Measurements from ENCODE around the gene XXYLT1. TPM values are rescaled to one million over a fixed set of nuclear protein-coding genes. Genes with fewer than 3 reads are reported as not detected.

The XXYLT1 gene
- total RNA-seq, 1 donor: 21.0 TPM

DNA sequence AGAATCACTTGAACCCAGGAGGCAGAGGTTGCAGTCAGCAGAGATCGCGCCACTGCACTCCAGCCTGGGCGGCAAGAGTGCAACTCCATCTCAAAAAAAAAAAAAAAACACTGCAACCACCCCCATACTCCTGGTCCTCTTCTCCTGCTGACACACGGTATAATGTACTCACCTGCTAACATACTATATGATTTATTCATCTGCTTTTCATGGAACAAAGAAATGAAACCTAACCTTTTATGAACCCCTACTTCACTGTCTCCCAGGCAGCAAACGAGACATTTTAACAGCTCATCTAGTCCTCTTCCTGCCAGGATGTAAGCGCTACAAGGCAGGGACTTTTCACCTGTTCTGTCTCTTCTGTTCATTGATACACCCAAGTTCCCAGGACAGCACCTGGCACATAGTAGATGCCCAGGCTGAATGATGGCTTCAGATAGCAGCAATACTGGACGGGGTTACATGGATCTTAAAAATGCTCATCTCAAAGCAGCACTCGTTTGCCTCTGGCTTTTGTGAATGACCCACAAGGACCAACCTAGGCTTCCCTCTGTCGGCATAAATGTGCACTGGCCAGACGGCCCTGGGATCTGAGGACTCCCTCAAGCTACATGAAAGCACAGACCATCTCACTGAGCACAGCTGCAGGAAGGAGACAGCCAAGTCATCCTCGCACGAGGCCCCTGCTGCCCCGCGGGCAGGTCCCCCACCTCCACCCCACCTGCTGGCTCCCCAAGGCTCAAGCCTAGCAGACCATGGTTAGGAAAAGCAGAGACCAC, 20.3 kb downstream of the XXYLT1 start:
- H3K4me3 ChIP-seq (ENCODE audit: low read depth, low read length): no peak overlapping the region
- TF ChIP-seq, protein P1, sequence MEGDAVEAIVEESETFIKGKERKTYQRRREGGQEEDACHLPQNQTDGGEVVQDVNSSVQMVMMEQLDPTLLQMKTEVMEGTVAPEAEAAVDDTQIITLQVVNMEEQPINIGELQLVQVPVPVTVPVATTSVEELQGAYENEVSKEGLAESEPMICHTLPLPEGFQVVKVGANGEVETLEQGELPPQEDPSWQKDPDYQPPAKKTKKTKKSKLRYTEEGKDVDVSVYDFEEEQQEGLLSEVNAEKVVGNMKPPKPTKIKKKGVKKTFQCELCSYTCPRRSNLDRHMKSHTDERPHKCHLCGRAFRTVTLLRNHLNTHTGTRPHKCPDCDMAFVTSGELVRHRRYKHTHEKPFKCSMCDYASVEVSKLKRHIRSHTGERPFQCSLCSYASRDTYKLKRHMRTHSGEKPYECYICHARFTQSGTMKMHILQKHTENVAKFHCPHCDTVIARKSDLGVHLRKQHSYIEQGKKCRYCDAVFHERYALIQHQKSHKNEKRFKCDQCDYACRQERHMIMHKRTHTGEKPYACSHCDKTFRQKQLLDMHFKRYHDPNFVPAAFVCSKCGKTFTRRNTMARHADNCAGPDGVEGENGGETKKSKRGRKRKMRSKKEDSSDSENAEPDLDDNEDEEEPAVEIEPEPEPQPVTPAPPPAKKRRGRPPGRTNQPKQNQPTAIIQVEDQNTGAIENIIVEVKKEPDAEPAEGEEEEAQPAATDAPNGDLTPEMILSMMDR (IDR thresholded peaks at IDR 0.05; ENCODE audit: insufficient read depth, low read length): peak; percentile 60
- DNase-seq (ENCODE audit: low read depth): peak; percentile 59

DNA sequence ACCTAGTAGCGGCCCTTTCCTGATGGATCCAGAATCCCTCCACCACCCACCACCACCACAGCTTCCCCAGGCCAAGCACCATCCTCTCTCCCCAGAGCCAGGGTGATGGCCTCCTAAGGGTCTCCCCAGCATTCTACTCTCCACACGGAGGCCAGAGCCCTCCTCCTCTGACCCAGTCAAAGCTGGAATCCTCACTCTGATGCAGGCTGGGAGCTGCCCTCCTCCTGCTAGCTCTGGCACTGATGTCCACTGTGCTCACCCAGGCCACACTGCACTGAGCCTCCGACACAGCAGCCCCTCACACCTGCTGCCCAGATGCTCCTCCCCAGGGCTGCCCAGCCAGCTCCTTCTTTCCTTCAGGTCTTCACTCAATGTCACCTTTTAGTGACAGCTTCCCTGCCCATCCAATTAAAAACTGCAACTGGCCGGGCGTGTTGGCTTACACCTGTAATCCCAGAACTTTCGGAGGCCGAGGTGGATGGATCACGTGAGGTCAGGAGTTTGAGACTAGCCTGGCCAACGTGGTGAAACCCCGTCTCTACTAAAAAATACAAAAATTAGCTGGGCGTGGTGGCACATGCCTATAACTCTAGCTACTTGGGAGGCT, 21.0 kb downstream of the XXYLT1 start:
- no peak overlapping the region for H3K4me3 ChIP-seq (ENCODE audit: low read depth, low read length)
- TF ChIP-seq, protein P1 (IDR thresholded peaks at IDR 0.05; ENCODE audit: insufficient read depth, low read length): no peak
- DNase-seq (ENCODE audit: low read depth): no peak

DNA sequence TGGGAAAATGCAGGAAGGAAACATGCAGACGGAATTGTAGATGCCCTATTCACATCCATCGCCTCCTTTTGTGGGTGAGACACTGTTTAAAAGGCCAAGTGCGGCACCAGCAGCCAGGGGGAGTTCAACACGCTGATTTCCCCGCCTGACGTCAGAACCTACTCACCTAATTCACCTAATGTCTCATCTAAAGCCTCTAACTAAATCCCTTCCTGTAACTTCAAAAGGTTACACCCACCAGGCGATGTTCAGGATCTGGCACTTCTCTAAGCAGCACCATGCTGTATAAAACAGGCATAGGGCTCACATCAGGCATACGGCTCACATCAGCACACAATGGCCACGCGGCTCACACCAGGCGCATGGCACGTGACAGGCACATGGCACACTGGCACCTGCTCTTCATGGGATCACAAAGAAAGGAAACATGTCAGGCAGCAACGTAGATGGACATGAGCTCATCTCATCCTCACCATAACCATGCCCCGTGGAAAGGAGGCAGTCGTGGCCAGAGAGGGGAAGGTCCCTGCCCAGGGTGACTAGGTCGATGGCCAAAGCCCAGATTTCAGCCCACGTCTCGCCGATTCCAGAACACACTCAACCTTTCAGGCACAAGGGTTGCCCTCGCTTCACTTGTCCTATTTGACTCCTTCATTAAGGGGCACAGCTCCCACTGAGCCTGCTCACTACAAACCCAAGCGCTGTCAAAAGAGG, 21.7 kb downstream of the XXYLT1 start:
- no peak overlapping the region for H3K4me3 ChIP-seq (ENCODE audit: low read depth, low read length)
- TF ChIP-seq, protein P1 (IDR thresholded peaks at IDR 0.05; ENCODE audit: insufficient read depth, low read length): no peak
- DNase-seq (ENCODE audit: low read depth): no peak

DNA sequence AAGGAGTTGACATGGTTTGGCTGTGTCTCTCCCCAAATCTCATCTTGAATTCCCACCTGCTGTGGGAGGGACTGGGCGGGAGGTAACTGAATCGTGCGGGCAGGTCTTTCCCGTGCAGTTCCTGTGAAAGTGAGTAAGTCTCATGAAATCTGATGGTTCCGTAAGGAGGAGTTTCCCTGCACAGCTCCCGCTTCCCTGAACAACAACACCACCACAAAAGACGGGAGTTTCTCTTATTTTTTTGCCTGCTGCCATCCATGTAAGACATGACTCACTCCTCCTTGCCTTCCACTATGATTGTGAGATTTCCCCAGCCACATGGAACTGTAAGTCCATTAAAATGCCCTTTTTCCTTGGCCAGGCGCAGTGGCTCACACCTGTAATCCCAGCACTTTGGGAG, 22.7 kb downstream of the XXYLT1 start:
- DNase-seq (ENCODE audit: low read depth): no peak
- no peak overlapping the region for H3K4me3 ChIP-seq (ENCODE audit: low read depth, low read length)
- TF ChIP-seq, protein P1 (IDR thresholded peaks at IDR 0.05; ENCODE audit: insufficient read depth, low read length): no peak

DNA sequence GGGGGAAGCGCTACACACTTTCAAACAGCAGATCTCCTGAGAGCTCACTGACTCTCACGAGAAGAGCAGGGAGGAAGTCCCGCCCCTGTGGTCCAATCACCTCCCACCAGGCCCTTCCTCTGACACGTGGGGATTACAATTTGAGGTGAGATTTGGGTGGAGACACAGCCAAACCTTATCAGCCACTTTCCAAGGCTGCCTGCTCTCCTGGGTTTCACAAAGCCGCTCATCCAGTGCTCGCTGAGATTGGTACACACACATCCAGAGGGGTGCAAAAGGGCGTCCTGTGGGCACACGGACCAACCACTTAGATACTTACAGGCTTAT, 23.1 kb downstream of the XXYLT1 start:
- no peak overlapping the region for H3K4me3 ChIP-seq (ENCODE audit: low read depth, low read length)
- TF ChIP-seq, protein P1 (IDR thresholded peaks at IDR 0.05; ENCODE audit: insufficient read depth, low read length): no peak
- DNase-seq (ENCODE audit: low read depth): no peak

DNA sequence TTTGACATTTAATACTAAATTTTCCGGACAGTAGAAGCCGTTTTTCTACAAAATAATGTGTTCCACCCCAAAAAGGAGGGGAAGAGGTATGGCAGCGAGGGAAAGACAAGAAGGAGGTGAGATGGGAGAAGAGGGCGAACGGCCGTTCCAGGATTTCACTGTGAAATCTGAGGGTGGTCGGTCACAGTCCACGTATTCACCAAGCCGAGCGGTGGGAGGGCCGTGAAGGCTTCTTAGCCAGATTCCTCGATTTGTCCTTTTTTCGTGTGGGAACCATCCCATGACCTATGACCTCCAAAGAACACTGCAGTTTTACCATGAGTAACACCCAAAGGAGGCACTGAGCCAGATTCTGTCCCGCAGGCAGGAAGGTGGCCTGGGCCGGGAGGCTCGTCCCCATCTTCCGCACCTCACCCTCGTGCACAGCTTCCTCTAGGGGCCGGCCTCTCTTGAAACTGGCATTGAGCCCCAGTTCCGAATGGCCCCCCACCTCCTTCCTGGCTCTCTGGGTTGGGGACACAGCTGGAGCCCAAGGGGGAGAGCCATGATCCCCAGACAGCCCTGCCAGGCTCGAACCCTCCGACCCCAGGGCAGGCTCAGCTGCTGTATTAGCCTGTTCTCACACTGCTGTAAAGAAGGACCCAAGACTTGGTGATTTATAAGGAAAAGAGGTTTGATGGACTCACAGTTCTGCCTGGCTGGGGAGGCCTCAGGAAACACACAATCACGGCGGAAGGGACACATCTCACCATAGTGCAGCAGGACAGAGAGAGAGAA, 23.7 kb downstream of the XXYLT1 start:
- H3K4me3 ChIP-seq (ENCODE audit: low read depth, low read length): no peak overlapping the region
- no peak for DNase-seq (ENCODE audit: low read depth)
- TF ChIP-seq, protein P1 (IDR thresholded peaks at IDR 0.05; ENCODE audit: insufficient read depth, low read length): no peak
